NCI-H1105 treated with DMSO at 0.1 percent for 48 hours (cell line): Measurements from ENCODE around the gene CAMK2D.
"Not testable (repeated sequence)": the region's sequence is repeated elsewhere in the genome, so short reads cannot be mapped to it uniquely, and the experiment has no call there.

ENCODE experiments used
- DNase-seq: peaks from one replicate; lab custom pipeline; 2025; lab: John Stamatoyannopoulos, UW

CAMK2D gene

GRCh38 chr4:113730467-113731216 is 30.9 kb downstream of the CAMK2D start:
- no peak for DNase-seq

- no peak for DNase-seq
Observed at GRCh38 chr4:113727802-113728201, 33.7 kb downstream of the CAMK2D start.

DNA sequence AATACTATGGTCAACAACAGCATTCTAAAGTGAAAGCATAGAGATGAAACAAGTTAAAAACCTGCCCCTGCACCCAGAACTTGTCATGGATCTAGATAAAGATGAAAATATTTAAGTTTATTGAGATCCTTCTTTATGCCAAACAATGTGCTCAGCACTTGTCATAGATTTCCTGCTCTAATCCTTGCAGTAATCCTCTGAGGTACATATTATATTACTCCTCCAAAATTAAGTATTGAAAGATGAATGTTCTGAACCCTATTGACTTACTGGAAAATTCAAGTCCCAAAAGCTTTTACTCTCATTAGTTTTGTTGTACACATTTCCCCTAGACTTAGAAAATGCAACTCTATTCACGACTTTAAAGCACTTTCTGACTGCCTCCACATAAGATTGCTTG is 35.6 kb downstream of the CAMK2D start:
- no peak for DNase-seq

GRCh38 chr4:113718252-113718651 is 43.3 kb downstream of the CAMK2D start:
- DNase-seq, result no peak

DNA sequence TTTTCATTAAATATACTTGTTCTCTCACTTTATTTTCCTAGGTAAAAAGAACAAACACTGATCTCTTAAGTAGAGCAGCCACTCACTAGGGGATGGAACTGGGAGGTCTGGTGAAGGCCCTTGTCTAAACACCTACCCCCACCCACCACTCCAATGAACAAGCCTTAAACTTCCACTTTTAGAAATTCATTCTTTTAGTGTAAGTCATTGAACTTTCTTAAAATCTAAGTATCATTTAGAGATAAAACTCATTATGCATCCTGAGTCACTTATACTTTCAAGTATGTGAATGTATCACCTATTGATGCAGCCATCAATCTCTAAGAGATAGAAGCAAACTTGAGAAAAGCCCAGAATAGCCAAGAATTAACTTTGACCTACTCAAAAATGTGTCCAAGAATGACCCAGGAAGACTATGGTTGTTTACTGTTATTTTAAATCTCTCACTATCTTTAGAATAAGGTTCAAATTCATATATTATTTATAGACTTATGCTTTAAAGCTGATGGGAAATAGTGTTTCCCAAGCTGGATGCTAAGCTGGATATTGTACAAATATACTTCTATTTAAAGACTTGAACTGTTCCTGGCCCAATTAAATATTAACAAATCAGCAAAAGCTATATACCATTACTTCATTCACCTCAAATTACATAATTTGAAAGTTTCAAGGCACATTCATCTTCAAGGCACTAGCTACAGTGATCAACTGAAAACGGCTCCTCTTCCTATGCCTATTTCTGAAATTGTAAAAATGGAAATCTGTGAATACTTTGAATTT is 49.5 kb downstream of the CAMK2D start:
- DNase-seq, result no peak

DNA sequence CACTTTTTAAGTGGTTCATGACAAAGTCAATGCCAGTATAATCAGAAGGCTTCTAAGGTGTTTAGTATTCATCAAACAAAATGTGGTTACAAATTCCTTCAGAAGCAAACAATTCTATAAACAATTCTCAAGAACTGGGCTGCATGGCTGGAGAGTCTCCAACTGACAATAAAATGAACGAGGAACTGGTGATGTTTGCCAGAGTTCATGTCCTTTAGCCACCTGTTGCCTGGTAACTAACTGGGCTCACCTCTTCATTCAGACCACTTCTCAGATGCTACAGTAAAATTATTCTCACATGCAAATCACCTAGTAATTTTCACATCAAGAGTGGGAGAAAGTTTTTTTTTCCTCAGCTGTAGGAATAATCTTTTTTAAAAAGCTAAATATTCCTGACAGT is 53.3 kb downstream of the CAMK2D start:
- no peak for DNase-seq

DNA sequence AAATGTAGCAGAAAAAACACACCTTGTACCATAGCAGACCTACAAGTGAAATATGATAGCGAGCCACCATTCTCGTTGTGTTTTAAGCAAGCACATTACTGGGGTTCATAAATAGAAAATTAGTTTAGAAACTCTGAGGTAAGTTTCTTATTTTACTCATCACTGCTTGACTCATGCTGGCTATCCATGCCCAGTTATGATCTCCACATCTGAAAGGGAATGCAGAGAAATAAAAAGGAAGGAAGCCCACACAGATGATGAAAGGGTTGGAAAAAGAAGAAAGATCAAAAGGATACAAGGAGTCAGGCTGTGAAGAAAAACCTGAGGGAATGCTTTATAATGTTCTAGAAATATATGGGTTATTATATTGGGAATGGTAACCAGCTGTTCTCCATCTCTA is 54.5 kb downstream of the CAMK2D start:
- DNase-seq, result no peak

DNA sequence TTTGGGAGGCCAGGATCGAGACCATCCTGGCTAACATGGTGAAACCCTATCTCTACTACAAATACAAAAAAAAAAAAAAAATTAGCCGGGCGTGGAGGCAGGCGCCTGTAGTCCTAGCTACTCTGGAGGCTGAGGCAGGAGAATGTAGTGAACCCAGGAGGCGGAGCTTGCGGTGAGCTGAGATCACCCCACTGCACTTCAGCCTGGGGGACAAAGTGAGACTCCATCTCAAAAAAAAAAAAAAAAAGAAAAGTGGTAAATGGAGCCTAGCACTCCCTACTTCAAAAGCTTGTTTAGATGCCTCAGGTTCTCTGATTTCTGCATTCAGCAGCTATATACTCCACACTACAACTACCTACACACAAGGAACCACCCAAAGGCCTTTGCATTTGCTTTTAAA is 56.4 kb downstream of the CAMK2D start:
- not testable (repeated sequence) for DNase-seq

- DNase-seq, result not testable (repeated sequence)
Observed at GRCh38 chr4:113702596-113702995, 58.9 kb downstream of the CAMK2D start.

- DNase-seq, result no peak
Observed at GRCh38 chr4:113701169-113701568, 60.4 kb downstream of the CAMK2D start.

DNA sequence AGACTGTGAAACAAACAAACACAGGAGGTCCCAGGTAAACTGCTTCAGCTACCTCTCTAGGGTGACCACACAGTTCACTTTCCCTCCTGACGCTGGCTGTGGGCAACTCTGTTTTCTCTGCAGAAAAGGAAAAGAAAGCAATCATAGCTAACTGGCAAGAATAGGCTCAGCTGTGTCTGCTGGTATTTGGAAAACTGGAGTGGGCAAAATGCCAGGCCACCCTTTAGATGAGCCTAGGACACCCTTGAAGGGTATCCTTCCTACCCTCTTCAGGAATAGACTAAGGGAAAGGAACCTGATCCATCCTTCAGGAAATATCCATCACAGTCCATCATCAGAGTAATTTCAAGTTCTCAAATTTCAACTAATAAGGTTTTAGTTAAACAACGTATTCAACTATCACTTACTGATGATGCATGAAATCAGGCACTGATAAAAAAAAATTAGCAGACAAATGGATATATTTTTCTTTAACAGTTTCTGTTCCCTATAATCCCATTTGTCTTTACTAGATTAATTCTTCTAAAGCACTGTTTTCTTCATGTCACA is 60.9 kb downstream of the CAMK2D start:
- no peak for DNase-seq

DNA sequence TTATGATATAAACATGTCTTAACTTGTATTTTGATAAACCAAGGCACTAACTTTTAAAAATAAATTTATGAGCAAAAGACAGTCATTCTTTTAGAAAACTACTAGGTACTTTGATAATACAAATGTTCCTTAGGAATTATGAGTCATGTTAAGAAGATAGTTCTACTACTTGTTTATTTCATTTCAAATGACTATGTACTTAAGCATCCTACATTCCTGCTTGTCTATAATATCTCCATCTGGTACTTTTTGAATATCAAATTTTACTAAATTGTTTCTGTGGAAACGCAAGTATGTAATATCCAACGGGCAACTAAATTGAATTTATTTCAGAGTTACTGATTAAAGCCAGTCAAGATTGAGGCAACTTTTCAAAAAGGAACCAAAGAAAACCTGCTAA is 61.8 kb downstream of the CAMK2D start:
- DNase-seq, result no peak

DNA sequence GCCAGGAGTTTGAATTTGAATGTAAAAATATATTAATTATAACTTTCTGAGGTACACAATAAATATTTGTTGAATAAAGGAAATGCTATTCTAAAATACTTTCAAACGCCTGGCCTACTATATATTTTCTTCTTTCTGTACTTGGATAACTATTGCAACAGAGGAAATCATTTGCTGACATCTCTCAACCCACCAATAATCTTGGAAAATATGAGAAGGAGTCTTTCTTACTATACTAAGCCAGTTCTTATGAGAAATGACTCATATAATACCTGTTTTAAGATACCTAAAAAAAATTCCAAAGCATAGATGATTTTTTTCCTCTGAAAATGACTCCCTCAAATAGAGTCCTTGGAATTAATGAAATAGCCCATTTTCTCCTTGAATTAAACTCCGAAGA is 64.1 kb downstream of the CAMK2D start:
- DNase-seq, result no peak

- no peak for DNase-seq
Observed at GRCh38 chr4:113695328-113696169, 66.0 kb downstream of the CAMK2D start.

GRCh38 chr4:113694008-113694407 is 67.5 kb downstream of the CAMK2D start:
- DNase-seq, result no peak

DNA sequence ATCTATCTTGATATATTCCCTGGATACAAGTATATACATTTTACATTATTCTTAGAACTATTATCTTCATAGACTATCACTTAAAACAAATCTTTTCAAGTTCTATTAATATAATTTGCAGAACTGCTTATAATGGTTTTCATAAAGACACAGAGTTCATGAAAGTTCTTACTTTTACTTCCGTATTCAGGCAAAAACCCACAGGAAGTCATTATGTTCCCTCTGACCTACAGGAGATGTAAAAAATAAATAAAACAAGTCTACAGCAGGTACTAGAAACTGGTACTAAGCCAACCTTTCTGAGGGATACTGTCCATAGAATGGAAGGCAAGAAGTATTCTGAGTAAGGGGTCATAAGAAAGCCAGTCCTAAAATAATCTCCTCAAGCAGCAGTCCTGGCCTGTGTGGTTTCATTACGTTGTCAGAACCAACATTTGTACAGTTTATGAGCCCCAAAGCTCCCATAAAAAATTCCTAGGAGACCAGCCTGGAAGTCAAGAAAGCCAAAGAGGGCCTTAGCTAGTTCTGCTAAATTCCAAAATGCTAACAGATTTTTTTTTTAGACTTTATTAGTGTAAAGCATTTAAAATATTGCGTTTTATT is 68.6 kb downstream of the CAMK2D start:
- DNase-seq, result no peak

GRCh38 chr4:113691676-113692075 is 69.9 kb downstream of the CAMK2D start:
- DNase-seq, result no peak

GRCh38 chr4:113689394-113689793 is 72.1 kb downstream of the CAMK2D start:
- no peak for DNase-seq

DNA sequence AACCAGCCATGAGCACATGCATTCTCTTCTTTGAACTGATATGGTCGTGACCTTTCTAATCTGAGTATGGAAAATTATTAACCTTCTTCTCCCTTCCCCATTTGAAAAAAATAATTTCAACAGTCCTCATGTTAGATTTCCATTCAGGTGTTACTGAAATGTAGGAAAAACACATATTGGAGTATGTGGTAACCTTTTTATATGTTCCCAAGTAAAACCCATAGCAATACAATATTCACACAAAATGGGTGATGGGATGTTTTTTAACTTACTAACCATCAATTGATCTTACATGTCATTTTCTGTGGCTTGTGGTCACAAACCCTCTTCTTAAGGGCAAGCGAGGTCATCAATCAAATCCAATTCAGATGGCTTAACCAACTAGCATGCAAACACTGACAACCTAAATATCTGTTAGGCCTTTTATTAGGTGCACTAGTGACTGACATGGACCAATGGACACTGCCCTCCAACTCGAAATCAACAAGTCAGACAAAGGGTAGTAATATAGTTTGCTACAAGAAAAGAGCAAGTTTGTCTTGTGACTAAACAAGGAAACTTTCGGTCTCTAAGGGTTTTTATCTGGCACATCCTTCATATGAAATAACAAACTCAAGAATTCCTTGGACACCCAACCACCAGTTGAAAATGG is 74.3 kb downstream of the CAMK2D start:
- no peak for DNase-seq

- DNase-seq, result not testable (repeated sequence)
Observed at GRCh38 chr4:113685157-113685556, 76.4 kb downstream of the CAMK2D start.

- DNase-seq, result no peak
Observed at GRCh38 chr4:113684534-113685091, 76.9 kb downstream of the CAMK2D start.
